HCEC 1CT (cell line): ENCODE results near the gene CFC1.
"Not testable (repeated sequence)": the region's sequence is repeated elsewhere in the genome, so short reads cannot be mapped to it uniquely, and the experiment has no call there.

Experiments used
- DNase-seq: peaks from one replicate; pipeline ENCODE4 v3.0.0-alpha.2; 2017

Gene CFC1

DNA sequence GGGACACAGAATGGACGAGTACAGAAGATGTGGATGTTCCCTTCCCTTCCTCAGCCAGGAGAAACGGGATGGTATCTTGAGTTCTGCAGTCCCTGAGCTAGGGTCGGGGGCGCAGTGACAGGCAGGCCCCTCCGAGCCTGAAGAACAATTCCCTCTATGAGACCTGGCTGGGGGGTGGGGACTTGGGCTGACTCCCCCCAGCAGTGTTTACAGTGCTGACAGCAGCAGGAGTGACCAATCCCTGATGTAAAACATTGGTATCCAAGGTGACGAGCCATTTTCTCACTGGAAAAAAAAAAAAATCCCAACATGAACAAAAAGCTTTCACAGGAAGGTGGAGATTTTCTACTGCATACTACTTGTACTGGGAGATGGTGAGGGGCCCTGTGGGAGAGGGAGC lies at the start of gene CFC1:
Gene CFC1 (minus strand): TSS at position 183 of the 400 bp plus-strand sequence. CDS start 288 bp downstream, outside the sequence.
- DNase-seq = not testable (repeated sequence)

DNA sequence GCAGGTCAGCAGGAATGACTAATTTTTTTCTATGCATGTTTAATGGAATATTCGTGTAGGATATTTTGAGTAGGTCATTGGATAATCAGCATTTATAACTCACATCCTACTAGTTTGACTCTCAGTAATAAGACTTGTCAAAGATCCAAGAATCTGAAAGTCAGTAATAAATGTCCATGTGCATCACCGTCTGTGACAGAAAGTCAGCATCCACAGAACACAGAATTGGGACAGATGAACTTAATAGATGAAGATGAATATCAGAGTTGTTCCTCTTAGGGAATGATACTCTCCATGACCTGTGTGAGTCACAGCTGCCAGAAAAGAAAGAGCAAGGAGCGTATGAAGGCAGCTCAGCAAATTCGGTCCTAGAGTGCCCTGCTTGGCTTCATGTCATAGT lies 42.3 kb upstream of the CFC1 start:
- DNase-seq = not testable (repeated sequence)

DNA sequence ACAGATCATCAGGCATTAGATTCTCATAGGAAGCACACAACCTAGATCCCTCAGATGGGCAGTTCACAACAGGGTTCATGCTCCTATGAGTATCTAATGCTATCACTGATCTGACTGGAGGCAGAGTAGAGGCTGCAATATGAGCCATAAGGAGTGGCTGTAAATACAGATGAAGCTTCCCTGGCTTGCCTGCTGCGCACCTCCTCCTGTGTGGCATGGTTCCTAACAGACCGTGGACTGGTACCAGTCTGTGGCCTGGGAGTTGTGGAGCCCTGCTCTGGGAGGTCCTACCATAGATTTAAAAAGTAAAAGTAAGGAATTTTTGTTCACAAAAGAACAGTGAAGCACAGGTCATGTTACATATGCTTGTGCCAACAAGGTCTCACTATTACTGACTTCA lies 39.6 kb upstream of the CFC1 start:
- DNase-seq = not testable (repeated sequence)

DNA sequence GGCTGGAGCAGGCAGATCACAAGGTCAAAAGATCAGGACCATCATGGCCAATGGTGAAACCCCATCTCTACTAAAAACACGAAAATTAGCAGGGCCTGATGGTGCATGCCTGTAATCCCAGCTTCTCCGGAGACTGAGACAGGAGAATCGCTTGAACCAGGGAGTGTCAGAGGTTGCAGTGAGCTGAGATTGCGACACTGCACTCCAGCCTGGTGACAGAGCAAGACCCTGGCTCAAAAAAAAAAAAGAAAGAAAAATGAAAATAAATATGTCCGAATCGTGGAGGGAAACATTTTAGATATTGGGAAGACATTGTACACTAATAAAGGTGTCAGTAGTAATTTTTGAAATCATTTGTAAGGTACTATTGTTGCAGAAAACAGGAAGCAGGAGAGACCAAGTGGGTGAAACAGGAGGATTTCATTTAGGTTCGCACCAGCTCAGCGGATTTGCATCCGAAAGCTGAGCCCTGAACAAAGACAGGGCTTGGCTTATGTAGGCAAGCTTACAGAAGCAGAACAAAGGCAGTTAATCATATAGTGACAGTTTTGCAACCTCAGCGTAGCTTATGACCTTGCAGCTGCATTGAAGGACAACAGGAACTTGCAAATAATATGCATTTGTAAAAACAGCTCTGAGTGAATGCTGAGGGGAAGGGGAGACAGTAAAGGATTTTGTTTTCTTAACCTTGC lies 29.6 kb upstream of the CFC1 start:
- not testable (repeated sequence) for DNase-seq

- not testable (repeated sequence) for DNase-seq
Measured at GRCh38 chr2:130611140-130611539, 11.8 kb upstream of the CFC1 start, which contains the start of gene POTEJ. Gene POTEJ, plus strand, starts transcription at chr2:130611440. Its CDS starts 93 bp downstream, at chr2:130611533.

DNA sequence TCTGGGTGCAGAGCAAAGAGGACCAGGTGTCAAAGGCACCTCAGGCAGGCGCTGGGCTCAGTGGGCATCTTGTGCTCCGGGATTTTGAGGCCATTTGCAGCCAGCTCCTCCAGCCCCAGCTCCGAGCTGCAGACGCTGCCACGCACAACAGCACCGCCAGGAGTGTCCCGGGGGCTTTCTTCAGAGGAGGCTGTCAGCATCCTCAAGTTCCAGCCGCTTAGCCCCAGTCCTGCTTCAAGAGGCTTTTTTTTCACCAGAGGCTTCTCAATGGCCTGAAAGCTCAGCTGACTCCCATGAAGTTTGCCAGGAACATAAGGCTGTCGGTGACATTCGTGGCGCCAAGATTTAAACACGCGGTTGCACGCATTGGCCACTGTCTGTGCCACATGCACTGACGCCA lies 11.1 kb upstream of the CFC1 start:
- peak; percentile 0 for DNase-seq

GRCh38 chr2:130609002-130609920 lies 9.9 kb upstream of the CFC1 start:
- not testable (repeated sequence) for DNase-seq

DNA sequence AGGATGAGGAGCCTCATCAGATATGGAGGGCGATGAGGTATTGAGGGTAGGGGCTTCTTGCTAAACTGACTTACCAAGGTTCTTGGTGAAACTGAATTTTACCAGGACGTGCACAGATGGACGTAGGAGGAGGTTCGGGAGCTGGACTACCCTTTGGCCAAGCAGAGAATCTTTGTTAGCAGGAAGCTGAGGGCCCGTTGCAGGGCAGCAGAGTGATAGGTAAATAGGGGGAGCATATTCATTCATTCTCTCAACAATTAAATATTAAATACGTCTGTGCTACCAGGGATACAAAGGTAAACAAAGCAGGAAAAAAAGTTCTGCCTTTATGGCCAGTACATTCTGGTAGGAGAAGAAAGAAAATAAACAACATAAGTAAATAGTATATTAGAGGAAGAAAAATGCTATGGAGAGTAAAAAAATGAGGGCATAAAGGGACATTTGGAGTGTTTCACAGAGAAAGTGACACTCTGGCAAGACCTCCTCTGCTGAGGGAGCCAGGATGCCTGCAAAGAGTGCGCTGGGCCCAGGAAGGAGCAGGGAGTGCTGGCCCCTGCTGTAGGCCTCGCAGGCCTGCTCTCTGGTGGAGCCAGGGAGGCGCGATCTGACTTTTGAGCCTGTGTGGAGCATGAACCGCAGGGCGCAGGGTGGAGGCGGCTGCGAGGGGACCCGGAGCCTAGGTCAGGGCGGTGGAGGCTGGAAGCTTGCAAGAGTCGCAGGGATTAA lies 9.1 kb upstream of the CFC1 start:
- DNase-seq = not testable (repeated sequence)

DNA sequence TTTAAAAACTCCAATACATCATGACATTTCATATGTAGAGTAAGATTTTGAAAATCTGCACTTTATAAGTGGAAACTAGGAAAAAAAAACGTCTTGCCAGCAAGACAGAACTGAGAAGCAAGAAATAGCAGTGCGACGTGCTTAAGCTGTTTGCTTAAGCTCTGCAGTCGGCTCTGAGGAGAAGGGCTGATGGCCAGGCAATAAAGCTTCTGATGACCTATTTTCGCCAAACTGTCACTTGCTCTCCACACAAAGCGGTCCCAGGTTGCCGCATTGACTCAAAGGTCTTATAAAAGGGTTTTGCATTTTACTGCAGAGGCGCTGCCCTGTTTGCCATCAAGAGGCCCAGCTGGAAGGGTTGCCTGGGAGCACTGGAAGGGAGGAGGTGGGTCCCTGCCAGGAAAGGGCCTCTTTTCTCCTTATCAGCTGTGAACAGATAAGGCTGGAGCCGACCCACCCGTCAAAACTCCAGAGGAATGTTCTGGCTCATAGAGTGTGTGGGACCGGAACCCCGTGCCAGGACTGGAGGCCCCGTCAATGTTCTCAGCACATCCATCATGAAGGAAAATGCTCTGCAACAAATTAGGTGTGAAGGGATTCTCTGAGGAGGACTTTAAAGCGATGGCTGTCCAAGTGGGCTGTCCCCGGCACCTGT lies 2.4 kb upstream of the CFC1 start:
- not testable (repeated sequence) for DNase-seq

DNA sequence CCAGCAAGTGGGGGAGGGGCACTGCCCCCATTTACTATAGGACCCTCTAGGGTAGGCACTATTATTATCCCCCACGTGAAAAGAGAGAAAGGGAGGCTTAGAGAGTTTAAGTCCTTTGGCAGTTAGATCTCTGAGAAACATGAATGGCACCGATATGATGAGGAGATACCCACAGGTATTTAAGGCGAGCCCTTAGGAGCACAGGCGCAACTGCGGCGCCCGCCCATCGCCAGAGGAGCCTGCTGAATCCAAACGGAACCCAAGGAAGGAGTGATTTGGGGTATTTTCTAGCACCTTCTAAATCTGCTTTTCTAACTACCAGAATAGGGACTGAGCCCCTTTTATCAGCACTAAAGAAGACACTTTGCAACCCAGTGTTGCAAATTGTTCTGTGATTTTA lies 551 bp upstream of the CFC1 start:
- not testable (repeated sequence) for DNase-seq

GRCh38 chr2:130598463-130598862 lies 912 bp downstream of the CFC1 start:
- not testable (repeated sequence) for DNase-seq

DNA sequence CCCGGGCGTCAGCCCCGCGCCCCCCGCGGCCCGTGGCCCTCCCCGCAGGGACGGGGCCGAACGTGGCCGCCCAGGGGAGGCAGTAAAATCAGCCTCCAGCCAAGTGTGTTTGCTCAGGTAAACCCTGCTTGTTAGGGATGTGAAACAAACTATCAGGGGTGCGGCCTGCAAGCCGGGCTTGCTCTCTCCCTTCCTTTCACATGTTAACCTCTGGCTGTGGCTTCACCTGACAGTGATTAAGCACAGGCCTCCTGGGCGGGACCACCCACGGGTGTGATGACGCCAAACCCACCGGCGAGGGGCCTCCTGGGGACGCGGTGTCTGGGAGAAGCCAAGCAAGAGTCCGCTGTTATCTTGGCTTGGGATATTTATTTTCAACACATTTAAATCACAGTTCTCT lies 1.4 kb downstream of the CFC1 start:
- not testable (repeated sequence) for DNase-seq

DNA sequence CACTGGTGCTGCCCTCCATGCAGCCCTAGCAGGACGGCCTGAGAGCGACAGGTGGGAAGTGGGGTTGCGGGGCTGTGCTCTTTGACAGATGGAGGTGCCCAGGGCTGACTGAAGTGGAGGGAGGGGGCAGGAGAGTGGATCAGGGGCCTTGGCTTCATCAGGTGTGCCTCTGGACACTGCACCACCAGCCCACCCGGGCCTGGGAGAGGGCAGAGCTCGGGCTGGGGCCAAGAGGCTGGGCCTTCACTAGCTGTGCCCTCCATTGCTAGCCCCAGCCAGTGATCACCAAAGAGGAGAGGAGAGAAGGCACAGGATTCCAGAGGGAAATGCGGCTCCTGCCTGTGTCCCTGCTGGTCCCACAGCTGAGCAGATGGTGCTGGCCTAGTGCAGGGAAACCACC lies 2.6 kb downstream of the CFC1 start:
- DNase-seq = not testable (repeated sequence)

GRCh38 chr2:130594011-130594410 lies 5.4 kb downstream of the CFC1 start:
- DNase-seq = not testable (repeated sequence)

DNA sequence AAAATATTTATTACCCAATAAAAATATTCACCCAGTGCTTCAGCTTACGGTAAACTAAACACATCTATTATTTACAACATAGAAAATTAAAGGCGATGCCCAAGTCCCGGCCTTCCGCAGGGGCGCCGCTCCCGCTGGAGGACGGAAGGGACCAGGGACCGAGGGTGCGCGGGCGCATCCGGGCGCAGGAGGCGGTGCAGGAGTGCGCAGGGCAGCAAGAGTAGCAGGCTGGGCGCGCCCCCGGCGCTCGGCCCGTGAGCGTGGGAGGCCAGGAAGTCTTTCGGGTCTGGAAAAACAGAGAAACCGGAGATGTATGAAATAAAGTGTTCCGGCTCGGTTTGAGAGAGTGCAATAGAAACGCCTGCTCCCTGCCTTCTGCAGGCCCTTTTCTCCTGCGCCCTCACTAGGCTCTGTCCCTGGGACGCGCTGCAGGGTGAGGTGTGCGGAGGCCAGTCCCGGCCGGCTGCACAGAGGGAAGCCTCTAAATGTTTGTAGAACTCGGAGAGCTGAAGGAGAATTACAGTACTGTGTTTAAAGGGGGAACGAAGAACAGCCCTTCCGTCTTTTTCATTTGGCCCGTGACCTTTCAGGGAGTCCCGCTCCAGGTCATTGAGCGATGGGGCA lies 6.5 kb downstream of the CFC1 start:
- DNase-seq = not testable (repeated sequence)

DNA sequence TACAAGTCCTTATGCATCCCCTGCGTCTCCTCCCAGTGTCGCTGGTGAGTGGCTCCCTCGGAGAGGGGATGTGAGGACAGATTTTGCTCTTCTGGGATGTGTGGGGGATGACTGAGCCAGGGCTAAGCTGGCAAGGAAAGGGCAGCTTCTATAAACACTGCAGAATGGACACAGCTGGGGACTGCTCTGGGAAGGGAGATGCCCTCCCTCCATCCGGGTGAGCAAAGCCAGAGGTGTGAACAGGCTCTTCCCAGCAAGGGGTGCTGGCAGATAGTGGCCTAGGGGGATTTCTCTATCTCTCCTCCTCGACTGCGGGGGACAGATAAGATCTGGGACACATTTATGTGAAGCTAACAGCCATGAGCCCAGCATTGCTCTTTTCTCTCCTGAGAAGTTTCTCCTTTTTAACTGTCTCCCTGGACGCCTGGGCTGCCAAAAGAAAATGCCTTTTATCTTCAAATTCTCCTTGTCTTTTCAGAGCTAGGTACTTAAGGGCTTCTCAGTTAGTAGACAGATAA lies 8.5 kb downstream of the CFC1 start:
- not testable (repeated sequence) for DNase-seq

GRCh38 chr2:130590170-130590841 lies 9.1 kb downstream of the CFC1 start:
- DNase-seq = not testable (repeated sequence)

DNA sequence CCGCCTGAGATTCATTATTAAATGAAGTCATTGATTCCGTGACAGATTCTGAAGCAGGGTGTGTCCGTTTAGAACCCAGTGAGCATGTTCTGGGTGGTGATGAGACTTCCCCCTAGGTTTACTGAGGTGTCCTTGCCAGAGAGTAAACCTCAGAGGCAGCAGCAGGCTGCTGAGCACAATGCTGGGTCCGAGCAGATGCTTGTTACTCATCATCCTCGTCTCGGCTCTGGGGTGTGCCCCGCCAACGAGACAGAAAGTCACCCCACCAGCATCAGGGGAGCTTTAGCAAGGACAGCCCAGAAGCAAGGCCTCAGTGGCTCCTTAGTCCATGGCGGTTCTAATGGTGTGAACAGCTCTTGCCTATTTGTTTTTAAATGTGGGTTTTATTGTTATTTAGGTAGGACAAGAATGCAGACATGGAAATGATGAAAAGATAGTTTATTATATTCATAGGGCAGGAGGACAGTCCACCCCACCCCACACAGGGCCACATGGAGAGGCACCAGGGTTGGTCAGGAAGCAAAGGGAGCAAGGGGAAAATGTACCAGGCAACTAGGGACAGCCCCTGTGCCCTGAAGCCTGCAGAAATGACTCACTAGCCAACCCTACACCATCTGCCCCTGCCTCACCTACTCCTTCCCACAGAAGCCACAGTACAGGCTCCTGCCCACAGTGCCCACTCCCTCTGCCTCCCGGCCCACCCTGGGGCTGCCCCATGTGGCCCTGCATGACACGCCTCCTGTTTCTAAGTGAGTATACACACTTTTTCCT lies 10.5 kb downstream of the CFC1 start:
- DNase-seq = not testable (repeated sequence)

DNA sequence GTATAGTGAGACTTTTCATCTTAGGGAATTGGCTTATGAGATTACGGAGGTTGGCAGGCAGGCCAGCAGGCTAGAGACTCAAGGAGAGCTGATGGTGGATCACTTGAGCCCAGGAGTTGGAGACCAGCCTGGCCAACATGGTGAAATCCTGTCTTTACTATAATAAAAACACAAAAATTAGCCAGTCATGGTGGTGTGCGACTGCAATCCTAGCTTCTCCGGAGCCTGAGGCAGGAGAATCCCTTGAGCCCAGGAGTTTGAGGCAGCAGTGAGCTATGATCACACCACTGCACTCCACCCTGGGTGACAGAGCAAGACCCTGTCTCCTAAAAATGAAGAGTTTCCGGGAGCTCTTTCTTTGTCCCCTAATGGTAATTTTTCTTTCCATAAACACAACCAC lies 14.6 kb downstream of the CFC1 start:
- not testable (repeated sequence) for DNase-seq

DNA sequence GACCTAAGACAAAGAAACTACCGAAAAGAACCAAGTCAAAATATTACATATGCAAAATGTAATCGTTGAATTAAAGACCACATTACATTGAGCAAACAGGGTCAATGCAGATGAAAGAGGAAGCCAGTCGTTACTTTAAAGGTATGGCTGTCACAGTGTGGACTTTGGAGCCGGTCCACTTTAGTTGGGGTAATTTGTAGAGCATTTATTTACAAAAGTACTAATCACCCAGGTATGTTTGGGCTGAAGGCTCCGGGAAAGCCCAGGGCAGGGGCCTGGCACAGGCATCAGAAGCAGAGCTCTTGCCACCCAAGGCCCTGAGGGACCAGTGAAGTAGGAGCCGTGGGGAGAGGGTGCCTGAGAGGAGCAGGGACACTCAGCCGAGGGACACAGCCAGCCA lies 15.8 kb downstream of the CFC1 start:
- DNase-seq = not testable (repeated sequence)
